NB4 (cell line): ENCODE data around the gene ZNF680.

Experiments used
- POLR2A ChIP-seq: IDR thresholded peaks from 2 replicates; pipeline ENCODE4 v1.6.1; 2011; ENCODE audit warnings: mild to moderate bottlenecking; ENCODE audit not compliant: insufficient read length; ENCODE audit errors: extremely low read depth
- TF ChIP-seq, protein P1 (sequence below): IDR thresholded peaks from one replicate; pipeline ENCODE4 v1.5.1; 2012; ENCODE audit warnings: low read depth, low read length
- TF ChIP-seq, protein P2 (sequence below): IDR thresholded peaks from 2 replicates; pipeline ENCODE4 v1.6.1; 2011; ENCODE audit warnings: low read depth, low read length

DNA sequence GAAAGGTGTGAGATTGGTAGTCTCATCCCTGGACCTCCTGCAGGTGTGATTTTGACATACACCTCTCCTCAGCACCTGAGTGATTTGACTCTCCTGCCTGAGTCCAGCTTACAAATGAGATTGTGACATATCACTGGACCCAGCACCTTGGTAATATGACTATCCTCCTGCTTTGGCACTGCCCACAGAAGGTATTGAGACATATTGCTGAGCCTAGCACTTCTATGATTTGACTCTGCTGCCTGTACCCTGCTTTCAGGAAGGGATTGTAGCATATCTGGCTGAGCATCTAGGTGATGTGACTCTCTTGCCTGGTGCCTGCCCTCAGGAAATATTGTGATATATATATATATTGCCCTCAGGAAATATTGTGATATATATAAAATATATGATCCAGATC is 43.5 kb upstream of the ZNF680 start:
- TF ChIP-seq, protein P1, sequence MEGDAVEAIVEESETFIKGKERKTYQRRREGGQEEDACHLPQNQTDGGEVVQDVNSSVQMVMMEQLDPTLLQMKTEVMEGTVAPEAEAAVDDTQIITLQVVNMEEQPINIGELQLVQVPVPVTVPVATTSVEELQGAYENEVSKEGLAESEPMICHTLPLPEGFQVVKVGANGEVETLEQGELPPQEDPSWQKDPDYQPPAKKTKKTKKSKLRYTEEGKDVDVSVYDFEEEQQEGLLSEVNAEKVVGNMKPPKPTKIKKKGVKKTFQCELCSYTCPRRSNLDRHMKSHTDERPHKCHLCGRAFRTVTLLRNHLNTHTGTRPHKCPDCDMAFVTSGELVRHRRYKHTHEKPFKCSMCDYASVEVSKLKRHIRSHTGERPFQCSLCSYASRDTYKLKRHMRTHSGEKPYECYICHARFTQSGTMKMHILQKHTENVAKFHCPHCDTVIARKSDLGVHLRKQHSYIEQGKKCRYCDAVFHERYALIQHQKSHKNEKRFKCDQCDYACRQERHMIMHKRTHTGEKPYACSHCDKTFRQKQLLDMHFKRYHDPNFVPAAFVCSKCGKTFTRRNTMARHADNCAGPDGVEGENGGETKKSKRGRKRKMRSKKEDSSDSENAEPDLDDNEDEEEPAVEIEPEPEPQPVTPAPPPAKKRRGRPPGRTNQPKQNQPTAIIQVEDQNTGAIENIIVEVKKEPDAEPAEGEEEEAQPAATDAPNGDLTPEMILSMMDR, result no peak
- TF ChIP-seq POLR2A, result no peak
- TF ChIP-seq, protein P2, sequence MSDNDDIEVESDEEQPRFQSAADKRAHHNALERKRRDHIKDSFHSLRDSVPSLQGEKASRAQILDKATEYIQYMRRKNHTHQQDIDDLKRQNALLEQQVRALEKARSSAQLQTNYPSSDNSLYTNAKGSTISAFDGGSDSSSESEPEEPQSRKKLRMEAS, result no peak
